K562 (cell line): ENCODE results near the gene ARHGDIA. TPM values are rescaled to one million over a fixed set of nuclear protein-coding genes. Genes with fewer than 3 reads are reported as not detected.

Experiments
- PTTG1 ChIP-seq: fragments of 450-650 bp; IDR thresholded peaks from 2 replicates; pipeline ENCODE4 v1.6.1; 2016; ENCODE audit warnings: low read depth, mild to moderate bottlenecking, missing genetic modification characterization, missing compliant biosample characterization
- ZNF224 ChIP-seq: sonication (generic); formaldehyde crosslinking; IDR thresholded peaks from 2 replicates; pipeline ENCODE4 v1.8.0; 2022; ENCODE audit warnings: mild to moderate bottlenecking, missing genetic modification reagents
- polyA plus RNA-seq, 8 experiments: library from polyadenylated mRNA; depleted of rRNA in 4 of 8; stranded (reverse) in 5 of 8; unstranded in 3 of 8; fragments of >200 nt; fragmentation: Nextera tagmentation in 2 of 8; fragmentation: Illumina TruSeq in 1 of 8; extraction: Ambion mirVana in 2 of 8; extraction: Trizol in 1 of 8; gene quantifications; 2 replicates each; pipeline versions ENCODE4 v1.2.1 to v1.2.3, GENCODE V29; 2011 to 2014; ENCODE audit warnings: inconsistent platforms in 1 of 8, missing spikeins in 1 of 8
- total RNA-seq, 7 experiments: library from RNA; depleted of rRNA in 6 of 7; stranded (reverse); fragments of >200 nt in 6 of 7; fragmentation: Illumina TruSeq in 2 of 7; extraction: Trizol in 2 of 7; gene quantifications; 2 replicates each; pipeline versions ENCODE4 v1.2.1 to v1.2.3, GENCODE V29; 2011 to 2021; ENCODE audit warnings: low replicate concordance in 1 of 7
- TF ChIP-seq, protein P1 (sequence below), 2 experiments: fragments of 450-650 bp; IDR thresholded peaks; 2 replicates each; pipeline ENCODE4 v1.6.1; 2016; ENCODE audit warnings: mild to moderate bottlenecking in 2 of 2, borderline replicate concordance in 1 of 2, low read depth in 1 of 2, moderate library complexity in 1 of 2
- TF ChIP-seq, protein P2 (sequence below), 2 experiments: fragments of 450-650 bp; IDR thresholded peaks; 2 replicates each; pipeline ENCODE4 v1.6.1; 2016
- TF ChIP-seq, protein P3 (sequence below), 3 experiments: IDR thresholded peaks in 2 of 3; conservative IDR thresholded peaks in 1 of 3; 2 replicates each; pipeline ENCODE4 v1.5.1; 2011 to 2012; ENCODE audit warnings: low read length in 3 of 3, mild to moderate bottlenecking in 3 of 3, control low read depth in 2 of 3, improper control_type of control experiment in 1 of 3, inconsistent platforms in 1 of 3, low read depth in 1 of 3, mixed read lengths in 1 of 3, moderate library complexity in 1 of 3; ENCODE audit not compliant: insufficient read depth in 2 of 3
- TF ChIP-seq, protein P4 (sequence below), 3 experiments: fragments of 200-800 bp in 1 of 3; sonication (Bioruptor generic) in 1 of 3; sonication (generic) in 1 of 3; formaldehyde crosslinking in 1 of 3; IDR thresholded peaks; 2 replicates each; pipeline versions ENCODE4 v1.6.1 to v1.8.0; 2016 to 2022; ENCODE audit warnings: mild to moderate bottlenecking in 2 of 3, missing compliant biosample characterization in 2 of 3, missing genetic modification characterization in 2 of 3, missing genetic modification reagents in 1 of 3

ARHGDIA gene
- total and polyA plus RNA-seq, 9 of the 15 experiments (the other 6 are each of a cell fraction or from before 2014, with no cell fraction given): 9.6 to 340 (median 97.6) TPM

DNA sequence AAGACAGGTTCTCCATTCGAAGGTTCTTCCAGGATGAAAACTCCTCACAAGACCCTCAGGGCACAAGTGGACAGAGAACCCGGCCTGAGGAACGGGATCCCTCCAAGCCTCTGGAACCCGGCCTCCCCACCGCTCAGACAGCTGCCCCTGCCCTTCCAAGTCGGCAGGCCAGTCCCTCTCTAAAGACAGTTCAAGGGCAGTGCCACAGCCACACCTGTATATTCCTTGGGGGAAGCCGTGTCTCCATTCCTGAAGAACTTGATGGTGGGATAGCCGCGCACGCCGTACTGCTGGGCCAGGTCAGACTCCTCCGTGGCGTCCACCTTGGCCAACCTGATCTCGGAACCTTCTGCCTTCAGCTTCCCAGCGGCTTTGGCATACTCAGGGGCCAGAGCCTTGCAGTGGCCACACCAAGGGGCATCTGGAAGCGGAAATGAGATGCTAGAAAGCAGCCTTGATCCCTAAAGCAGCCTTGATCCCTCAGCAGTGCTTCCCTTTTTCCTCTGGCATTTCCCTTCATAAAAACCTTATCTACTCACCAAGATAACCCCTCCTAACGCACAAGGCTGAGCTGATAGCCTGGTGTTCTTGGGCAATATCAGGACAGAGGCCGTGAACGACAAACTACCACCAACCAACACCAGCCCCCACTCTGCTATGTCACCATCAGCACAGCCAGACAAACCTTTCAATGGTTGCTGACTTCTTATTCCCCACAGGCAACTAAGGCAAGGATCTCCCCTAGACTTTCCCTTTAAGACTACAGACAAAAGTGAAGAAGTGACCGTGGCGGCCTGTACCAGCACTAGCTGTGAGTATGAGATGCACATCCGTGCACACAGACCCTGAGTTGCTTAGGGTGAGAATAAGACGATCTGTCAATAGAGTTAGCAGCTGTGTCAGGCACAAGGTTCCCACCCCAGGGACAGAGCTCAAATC lies 11.9 kb downstream of the ARHGDIA start (continued):
- TF ChIP-seq, protein P1, sequence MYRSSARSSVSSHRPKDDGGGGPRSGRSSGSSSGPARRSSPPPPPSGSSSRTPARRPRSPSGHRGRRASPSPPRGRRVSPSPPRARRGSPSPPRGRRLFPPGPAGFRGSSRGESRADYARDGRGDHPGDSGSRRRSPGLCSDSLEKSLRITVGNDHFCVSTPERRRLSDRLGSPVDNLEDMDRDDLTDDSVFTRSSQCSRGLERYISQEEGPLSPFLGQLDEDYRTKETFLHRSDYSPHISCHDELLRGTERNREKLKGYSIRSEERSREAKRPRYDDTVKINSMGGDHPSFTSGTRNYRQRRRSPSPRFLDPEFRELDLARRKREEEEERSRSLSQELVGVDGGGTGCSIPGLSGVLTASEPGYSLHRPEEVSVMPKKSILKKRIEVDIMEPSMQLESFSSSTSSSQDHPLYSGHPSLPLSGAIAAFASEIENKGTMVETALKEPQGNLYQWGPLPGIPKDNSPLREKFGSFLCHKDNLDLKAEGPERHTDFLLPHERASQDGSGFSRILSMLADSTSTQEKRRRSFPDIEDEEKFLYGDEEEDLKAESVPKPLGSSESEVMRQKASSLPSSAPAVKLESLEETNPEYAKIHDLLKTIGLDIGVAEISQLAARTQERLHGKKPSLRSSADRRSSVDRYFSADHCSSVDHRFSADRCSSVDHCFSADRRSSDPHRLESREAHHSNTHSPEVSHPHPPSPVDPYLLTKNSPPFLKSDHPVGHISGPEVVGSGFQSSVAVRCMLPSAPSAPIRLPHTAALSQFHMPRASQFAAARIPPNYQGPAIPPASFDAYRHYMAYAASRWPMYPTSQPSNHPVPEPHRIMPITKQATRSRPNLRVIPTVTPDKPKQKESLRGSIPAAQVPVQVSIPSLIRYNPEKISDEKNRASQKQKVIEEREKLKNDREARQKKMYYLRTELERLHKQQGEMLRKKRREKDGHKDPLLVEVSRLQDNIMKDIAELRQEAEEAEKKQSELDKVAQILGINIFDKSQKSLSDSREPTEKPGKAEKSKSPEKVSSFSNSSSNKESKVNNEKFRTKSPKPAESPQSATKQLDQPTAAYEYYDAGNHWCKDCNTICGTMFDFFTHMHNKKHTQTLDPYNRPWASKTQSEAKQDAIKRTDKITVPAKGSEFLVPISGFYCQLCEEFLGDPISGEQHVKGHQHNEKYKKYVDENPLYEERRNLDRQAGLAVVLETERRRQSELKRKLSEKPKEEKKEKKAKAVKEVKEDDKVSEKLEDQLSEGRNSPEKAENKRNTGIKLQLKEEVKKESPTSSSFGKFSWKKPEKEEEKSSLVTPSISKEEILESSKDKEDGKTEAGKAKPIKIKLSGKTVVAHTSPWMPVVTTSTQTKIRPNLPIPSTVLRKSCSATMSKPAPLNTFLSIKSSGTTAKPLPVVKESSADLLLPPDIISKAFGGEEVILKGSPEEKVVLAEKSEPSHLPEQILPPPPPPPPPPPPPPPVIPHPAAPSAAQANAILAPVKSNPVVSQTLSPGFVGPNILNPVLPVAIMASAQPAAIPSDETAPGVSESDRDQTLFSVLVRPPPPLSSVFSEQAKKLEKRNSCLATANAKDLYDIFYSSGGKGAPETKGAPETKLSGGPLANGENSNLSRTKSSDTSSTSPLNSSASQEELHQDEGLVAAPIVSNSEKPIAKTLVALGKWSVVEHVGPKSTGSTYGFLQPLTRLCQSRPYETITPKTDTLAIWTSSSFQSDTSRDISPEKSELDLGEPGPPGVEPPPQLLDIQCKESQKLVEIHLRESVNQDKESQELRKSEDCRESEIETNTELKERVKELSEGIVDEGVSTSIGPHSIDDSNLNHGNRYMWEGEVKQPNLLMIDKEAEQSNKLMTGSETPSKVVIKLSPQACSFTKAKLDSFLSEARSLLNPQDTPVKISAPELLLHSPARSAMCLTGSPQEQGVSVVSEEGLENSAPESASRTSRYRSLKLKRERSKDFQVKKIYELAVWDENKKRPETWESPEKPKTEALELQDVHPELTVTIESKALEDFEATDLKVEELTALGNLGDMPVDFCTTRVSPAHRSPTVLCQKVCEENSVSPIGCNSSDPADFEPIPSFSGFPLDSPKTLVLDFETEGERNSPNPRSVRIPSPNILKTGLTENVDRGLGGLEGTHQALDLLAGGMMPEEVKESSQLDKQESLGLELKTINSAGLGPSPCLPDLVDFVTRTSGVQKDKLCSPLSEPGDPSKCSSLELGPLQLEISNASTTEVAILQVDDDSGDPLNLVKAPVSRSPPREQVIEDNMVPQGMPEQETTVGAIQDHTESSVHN (IDR thresholded peaks at IDR 0.05; ENCODE audit: borderline replicate concordance in 1 of 2, low read depth in 1 of 2): no peak
- TF ChIP-seq PTTG1 (tag): no peak
- TF ChIP-seq, protein P2, sequence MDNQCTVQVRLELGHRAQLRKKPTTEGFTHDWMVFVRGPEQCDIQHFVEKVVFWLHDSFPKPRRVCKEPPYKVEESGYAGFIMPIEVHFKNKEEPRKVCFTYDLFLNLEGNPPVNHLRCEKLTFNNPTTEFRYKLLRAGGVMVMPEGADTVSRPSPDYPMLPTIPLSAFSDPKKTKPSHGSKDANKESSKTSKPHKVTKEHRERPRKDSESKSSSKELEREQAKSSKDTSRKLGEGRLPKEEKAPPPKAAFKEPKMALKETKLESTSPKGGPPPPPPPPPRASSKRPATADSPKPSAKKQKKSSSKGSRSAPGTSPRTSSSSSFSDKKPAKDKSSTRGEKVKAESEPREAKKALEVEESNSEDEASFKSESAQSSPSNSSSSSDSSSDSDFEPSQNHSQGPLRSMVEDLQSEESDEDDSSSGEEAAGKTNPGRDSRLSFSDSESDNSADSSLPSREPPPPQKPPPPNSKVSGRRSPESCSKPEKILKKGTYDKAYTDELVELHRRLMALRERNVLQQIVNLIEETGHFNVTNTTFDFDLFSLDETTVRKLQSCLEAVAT (IDR thresholded peaks at IDR 0.05): no peak
- TF ChIP-seq, protein P3, sequence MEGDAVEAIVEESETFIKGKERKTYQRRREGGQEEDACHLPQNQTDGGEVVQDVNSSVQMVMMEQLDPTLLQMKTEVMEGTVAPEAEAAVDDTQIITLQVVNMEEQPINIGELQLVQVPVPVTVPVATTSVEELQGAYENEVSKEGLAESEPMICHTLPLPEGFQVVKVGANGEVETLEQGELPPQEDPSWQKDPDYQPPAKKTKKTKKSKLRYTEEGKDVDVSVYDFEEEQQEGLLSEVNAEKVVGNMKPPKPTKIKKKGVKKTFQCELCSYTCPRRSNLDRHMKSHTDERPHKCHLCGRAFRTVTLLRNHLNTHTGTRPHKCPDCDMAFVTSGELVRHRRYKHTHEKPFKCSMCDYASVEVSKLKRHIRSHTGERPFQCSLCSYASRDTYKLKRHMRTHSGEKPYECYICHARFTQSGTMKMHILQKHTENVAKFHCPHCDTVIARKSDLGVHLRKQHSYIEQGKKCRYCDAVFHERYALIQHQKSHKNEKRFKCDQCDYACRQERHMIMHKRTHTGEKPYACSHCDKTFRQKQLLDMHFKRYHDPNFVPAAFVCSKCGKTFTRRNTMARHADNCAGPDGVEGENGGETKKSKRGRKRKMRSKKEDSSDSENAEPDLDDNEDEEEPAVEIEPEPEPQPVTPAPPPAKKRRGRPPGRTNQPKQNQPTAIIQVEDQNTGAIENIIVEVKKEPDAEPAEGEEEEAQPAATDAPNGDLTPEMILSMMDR (IDR thresholded peaks at IDR 0.05 in 2 of 3, conservative IDR thresholded peaks at IDR 0.05 in 1 of 3; ENCODE audit: insufficient read depth in 2 of 3, low read depth in 1 of 3, low read length in 3 of 3): no peak
- TF ChIP-seq ZNF224: 0 out of 2 replicates have a peak, but pooled peaks have one; percentile 48
- TF ChIP-seq, protein P4, sequence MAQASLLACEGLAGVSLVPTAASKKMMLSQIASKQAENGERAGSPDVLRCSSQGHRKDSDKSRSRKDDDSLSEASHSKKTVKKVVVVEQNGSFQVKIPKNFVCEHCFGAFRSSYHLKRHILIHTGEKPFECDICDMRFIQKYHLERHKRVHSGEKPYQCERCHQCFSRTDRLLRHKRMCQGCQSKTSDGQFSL (CRISPR knock-in tag; IDR thresholded peaks at IDR 0.05): peak; percentile 42; the same call in 1 of the 2 replicates
- TF ChIP-seq, protein P4 (tag; IDR thresholded peaks at IDR 0.05): no peak; a peak in 1 of 4 replicates
